Body of pancreas (tissue), 4 donors: ENCODE results near the gene CD44. TPM values are rescaled to one million over a fixed set of nuclear protein-coding genes. Genes with fewer than 3 reads are reported as not detected.

Experiments used
- ATAC-seq: fragments of 150-250 bp; one replicate; pipeline ENCODE4 v1.9.1; 2016
- DNase-seq, 4 donors: peaks; one replicate each; pipeline ENCODE4 v3.0.0-alpha.2; 2019
- H3K27ac ChIP-seq, 4 donors: fragments of 200-600 bp; sonication (generic); 1 replicate in 3 of 4; 2 replicates in 1 of 4; pipeline versions ENCODE4 v1.5.1 to v1.6.1; 2016 to 2019; ENCODE audit warnings: mild to moderate bottlenecking in 1 of 4, mixed read lengths in 1 of 4, moderate library complexity in 1 of 4
- H3K27me3 ChIP-seq, 2 donors: fragments of 200-600 bp; sonication (generic); one replicate each; pipeline ENCODE4 v1.6.0; 2016; ENCODE audit warnings: mild to moderate bottlenecking in 1 of 2
- H3K36me3 ChIP-seq, 2 donors: fragments of 200-600 bp; sonication (generic); replicated peaks in 1 of 2; 2 replicates each; pipeline ENCODE4 v1.5.1; 2016; ENCODE audit warnings: low read depth in 2 of 2; ENCODE audit not compliant: insufficient read depth in 1 of 2
- H3K4me1 ChIP-seq: fragments of 200-600 bp; sonication (generic); one replicate; pipeline ENCODE4 v1.6.0; 2016
- H3K4me3 ChIP-seq, 2 donors: fragments of 200-600 bp; sonication (generic); 1 replicate in 1 of 2; 2 replicates in 1 of 2; pipeline ENCODE4 v1.5.1; 2016 to 2019
- H3K9me3 ChIP-seq, 3 donors: fragments of 200-600 bp; sonication (generic); 1 replicate in 2 of 3; 2 replicates in 1 of 3; pipeline ENCODE4 v1.5.1; 2016
- POLR2A ChIP-seq, 3 donors: fragments of 450-650 bp; IDR thresholded peaks; one replicate each; pipeline ENCODE4 v1.6.1; 2016; ENCODE audit warnings: antibody characterized with exemption in 3 of 3, mild to moderate bottlenecking in 2 of 3
- WGBS, 2 donors: methylation state at CpG; one replicate each; pipeline ENCODE4 v1.1.5; 2017; 5-methylcytosine and 5-hydroxymethylcytosine counted together
- intact Hi-C: fragments of 100-400 bp; cut with DNase I; formaldehyde crosslinking; loops from one replicate; pipeline ENCODE4 v1.15.1; 2023
- total RNA-seq, 2 donors: library from RNA; depleted of rRNA; stranded (reverse); fragments of >200 nt; gene quantifications; one replicate each; pipeline ENCODE4 v1.1.0, GENCODE V29; 2016
- TF ChIP-seq, protein P1 (sequence below), 7 experiments: fragments of 450-650 bp in 4 of 7; fragments of 200-600 bp in 3 of 7; sonication (generic) in 3 of 7; IDR thresholded peaks; one replicate each; pipeline ENCODE4 v1.5.1; 2016 to 2019; ENCODE audit warnings: antibody characterized with exemption in 7 of 7

Gene CD44
- total RNA-seq, 2 donors from 2014 or later, result 266 to 433 TPM

GRCh38 chr11:35178873-35179272 is 39.9 kb downstream of the CD44 start:
- no peaks in the 10 kb centered on the region for H3K9me3 ChIP-seq
- 84% methylated on average over 2 of the region's 2 CpGs for WGBS, 2 donors
- no peak for ATAC-seq
- H3K4me3 ChIP-seq, result no peak overlapping the region
- H3K27me3 ChIP-seq, result no peaks in the 10 kb centered on the region
- H3K27ac ChIP-seq, result no peak overlapping the region
- no peak for DNase-seq
- TF ChIP-seq POLR2A (IDR thresholded peaks at IDR 0.05), result no peak
- TF ChIP-seq, protein P1, sequence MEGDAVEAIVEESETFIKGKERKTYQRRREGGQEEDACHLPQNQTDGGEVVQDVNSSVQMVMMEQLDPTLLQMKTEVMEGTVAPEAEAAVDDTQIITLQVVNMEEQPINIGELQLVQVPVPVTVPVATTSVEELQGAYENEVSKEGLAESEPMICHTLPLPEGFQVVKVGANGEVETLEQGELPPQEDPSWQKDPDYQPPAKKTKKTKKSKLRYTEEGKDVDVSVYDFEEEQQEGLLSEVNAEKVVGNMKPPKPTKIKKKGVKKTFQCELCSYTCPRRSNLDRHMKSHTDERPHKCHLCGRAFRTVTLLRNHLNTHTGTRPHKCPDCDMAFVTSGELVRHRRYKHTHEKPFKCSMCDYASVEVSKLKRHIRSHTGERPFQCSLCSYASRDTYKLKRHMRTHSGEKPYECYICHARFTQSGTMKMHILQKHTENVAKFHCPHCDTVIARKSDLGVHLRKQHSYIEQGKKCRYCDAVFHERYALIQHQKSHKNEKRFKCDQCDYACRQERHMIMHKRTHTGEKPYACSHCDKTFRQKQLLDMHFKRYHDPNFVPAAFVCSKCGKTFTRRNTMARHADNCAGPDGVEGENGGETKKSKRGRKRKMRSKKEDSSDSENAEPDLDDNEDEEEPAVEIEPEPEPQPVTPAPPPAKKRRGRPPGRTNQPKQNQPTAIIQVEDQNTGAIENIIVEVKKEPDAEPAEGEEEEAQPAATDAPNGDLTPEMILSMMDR (IDR thresholded peaks at IDR 0.05), result no peak
- H3K36me3 ChIP-seq, result peaks cover 4 to 15% of the 10 kb centered on the region in 2 donors
- H3K4me1 ChIP-seq, result peaks cover 23% of the 10 kb centered on the region
- intact Hi-C loops, result no loop called here

GRCh38 chr11:35179466-35180135 is 40.6 kb downstream of the CD44 start:
- no peak overlapping the region for H3K27ac ChIP-seq
- peaks cover 15% of the 10 kb centered on the region for H3K4me1 ChIP-seq
- H3K27me3 ChIP-seq, result no peaks in the 10 kb centered on the region
- no peak overlapping the region for H3K4me3 ChIP-seq
- intact Hi-C loops, result no loop called here
- no peaks in the 10 kb centered on the region for H3K9me3 ChIP-seq
- no peak for DNase-seq
- TF ChIP-seq, protein P1 (IDR thresholded peaks at IDR 0.05), result no peak
- TF ChIP-seq POLR2A (IDR thresholded peaks at IDR 0.05), result no peak
- 75 to 77% methylated on average over 2 of the region's 2 CpGs for WGBS, 2 donors
- H3K36me3 ChIP-seq, result peaks cover 4 to 18% of the 10 kb centered on the region in 2 donors
- no peak for ATAC-seq

- Histone ChIP-seq H3K36me3 (peaks cover 4 to 18% of the 10 kb centered on the region in 2 donors), H3K27me3 (no peaks in the 10 kb centered on the region), H3K4me3 (no peak overlapping the region), H3K27ac (no peak overlapping the region), H3K4me1 (peaks cover 11% of the 10 kb centered on the region), H3K9me3 (no peaks in the 10 kb centered on the region)
- DNase-seq (no peak), ATAC-seq (no peak)
- WGBS, 2 donors, result 86 to 94% methylated on average over 5 of the region's 5 CpGs
- TF ChIP-seq, protein P1 (IDR thresholded peaks at IDR 0.05), result no peak
- no peak for TF ChIP-seq POLR2A (IDR thresholded peaks at IDR 0.05)
- intact Hi-C loops, result no loop called here
Observed at GRCh38 chr11:35180317-35181233, 41.6 kb downstream of the CD44 start.

GRCh38 chr11:35182317-35182939 is 43.5 kb downstream of the CD44 start:
- ATAC-seq, result no peak
- Histone ChIP-seq H3K36me3 (peaks cover 2 to 12% of the 10 kb centered on the region in 2 donors), H3K27ac (no peak overlapping the region), H3K27me3 (no peaks in the 10 kb centered on the region), H3K4me3 (no peak overlapping the region), H3K9me3 (no peaks in the 10 kb centered on the region), H3K4me1 (peaks cover 11% of the 10 kb centered on the region)
- TF ChIP-seq POLR2A (IDR thresholded peaks at IDR 0.05), result no peak
- TF ChIP-seq, protein P1 (IDR thresholded peaks at IDR 0.05), result no peak
- WGBS, 2 donors, result 89 to 96% methylated on average over 6 of the region's 6 CpGs
- intact Hi-C loops, result no loop called here
- DNase-seq, result no peak
